MG63 (cell line): Measurements from ENCODE around the gene ACE. TPM values are rescaled to one million over a fixed set of nuclear protein-coding genes. Genes with fewer than 3 reads are reported as not detected.

Source experiments
- DNase-seq: peaks from one replicate; pipeline ENCODE4 v3.0.0-alpha.2; 2020
- H3K27me3 ChIP-seq: fragments of 250-450 bp; sonication (Bioruptor Pico); 2 replicates; pipeline ENCODE4 v1.5.1; 2020; ENCODE audit warnings: mild to moderate bottlenecking, moderate library complexity
- H3K36me3 ChIP-seq: fragments of 250-450 bp; sonication (Bioruptor Pico); 2 replicates; pipeline ENCODE4 v1.5.1; 2020; ENCODE audit warnings: mild to moderate bottlenecking, moderate library complexity
- H3K4me3 ChIP-seq: fragments of 250-450 bp; sonication (Bioruptor Pico); 2 replicates; pipeline ENCODE4 v1.5.1; 2020; ENCODE audit warnings: mild to moderate bottlenecking, moderate library complexity
- H3K9me3 ChIP-seq: fragments of 250-450 bp; sonication (Bioruptor Pico); 2 replicates; pipeline ENCODE4 v1.5.1; 2020; ENCODE audit warnings: mild to moderate bottlenecking, moderate library complexity
- total RNA-seq: library from RNA; depleted of rRNA; stranded (reverse); fragments of >200 nt; shearing (Covaris generic); gene quantifications from 2 replicates; pipeline ENCODE4 v1.2.3, GENCODE V29; 2014; ENCODE audit warnings: low replicate concordance; rRNA removed

Gene ACE
- 0.40 TPM in 1 of 2 replicates, not detected in the other for total RNA-seq

DNA sequence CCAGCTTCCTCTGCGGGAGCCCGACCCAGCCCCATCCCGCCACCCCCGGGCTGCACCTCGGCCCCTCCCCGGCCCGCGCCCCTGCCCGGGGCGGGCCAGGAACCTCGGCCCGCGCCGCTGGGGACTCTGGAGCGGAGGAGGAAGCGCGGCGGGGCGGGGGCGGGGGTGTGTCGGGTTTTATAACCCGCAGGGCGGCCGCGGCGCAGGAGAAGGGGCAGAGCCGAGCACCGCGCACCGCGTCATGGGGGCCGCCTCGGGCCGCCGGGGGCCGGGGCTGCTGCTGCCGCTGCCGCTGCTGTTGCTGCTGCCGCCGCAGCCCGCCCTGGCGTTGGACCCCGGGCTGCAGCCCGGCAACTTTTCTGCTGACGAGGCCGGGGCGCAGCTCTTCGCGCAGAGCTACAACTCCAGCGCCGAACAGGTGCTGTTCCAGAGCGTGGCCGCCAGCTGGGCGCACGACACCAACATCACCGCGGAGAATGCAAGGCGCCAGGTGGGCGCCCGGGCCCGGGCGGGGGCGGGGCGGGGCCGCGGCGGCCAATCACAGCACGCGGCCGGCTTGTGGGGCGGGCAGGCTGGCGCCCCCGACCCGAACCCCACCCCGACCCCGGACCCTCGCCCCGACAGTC, at the start of gene ACE:
TSS of gene ACE (plus strand) at position 208 of the 626 bp plus-strand sequence. CDS start at position 242, 34 bp downstream.
- DNase-seq, result peak; percentile 41
- Histone ChIP-seq H3K36me3 (no peaks in the 10 kb centered on the region), H3K9me3 (no peaks in the 10 kb centered on the region), H3K27me3 (peaks cover 6% of the 10 kb centered on the region; the same call in 1 of the 2 replicates), H3K4me3 (peak within 1 kb of the TSS; percentile 34)

DNA sequence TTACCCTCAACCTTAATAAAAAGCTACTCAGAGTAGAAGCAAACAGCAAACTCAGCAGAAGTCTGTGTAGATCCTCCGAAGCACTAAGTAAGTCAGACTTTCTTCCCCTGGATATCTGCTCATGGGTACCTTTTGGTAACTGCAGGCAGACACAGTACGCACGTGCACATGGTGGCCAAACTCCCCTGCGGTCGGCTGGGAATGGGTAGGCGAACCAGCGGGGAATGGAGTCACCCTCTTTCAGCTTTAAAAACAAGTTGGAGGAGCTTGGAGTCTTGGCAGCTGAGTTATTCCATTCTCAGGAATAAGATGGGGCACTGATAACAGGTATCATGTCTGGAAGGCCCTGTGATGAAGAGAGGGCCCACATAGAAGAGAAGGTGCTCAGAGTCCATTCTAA, 47.1 kb upstream of the ACE start:
- H3K36me3 ChIP-seq, result peaks cover 24% of the 10 kb centered on the region
- no peaks in the 10 kb centered on the region for H3K27me3 ChIP-seq
- no peak for DNase-seq

DNA sequence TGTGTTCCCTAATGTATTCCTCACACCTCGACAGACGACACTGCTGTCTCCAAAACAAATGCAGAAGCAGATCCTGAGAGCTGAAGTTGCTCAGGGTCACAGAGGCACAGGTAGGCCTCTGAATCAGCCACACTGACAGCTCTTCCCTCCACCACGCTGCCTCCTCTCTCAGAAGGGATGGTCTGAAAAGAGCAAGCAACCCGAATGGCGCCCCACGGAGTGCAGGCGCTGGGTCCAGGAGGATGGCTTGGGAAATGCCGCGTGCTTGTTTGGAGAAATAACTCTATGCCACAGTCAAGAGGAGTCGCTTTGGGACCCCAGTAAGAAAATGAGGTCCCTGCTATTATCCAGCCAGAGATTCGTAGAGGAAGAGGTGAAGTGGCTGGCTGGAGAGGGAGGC, 46.6 kb upstream of the ACE start:
- no peak for DNase-seq
- no peaks in the 10 kb centered on the region for H3K9me3 ChIP-seq

More for the DNA sequence above, 47.1 kb upstream of the ACE start:
- Histone ChIP-seq H3K4me3 (no peak overlapping the region), H3K9me3 (no peaks in the 10 kb centered on the region)

GRCh38 chr17:63431618-63431938, 45.3 kb upstream of the ACE start:
- Histone ChIP-seq H3K4me3 (no peak overlapping the region), H3K9me3 (no peaks in the 10 kb centered on the region), H3K36me3 (peaks cover 41% of the 10 kb centered on the region), H3K27me3 (no peaks in the 10 kb centered on the region)
- no peak for DNase-seq

More for the DNA sequence above, 46.6 kb upstream of the ACE start:
- H3K4me3 ChIP-seq, result no peak overlapping the region
- no peaks in the 10 kb centered on the region for H3K27me3 ChIP-seq
- H3K36me3 ChIP-seq, result peaks cover 28% of the 10 kb centered on the region

DNA sequence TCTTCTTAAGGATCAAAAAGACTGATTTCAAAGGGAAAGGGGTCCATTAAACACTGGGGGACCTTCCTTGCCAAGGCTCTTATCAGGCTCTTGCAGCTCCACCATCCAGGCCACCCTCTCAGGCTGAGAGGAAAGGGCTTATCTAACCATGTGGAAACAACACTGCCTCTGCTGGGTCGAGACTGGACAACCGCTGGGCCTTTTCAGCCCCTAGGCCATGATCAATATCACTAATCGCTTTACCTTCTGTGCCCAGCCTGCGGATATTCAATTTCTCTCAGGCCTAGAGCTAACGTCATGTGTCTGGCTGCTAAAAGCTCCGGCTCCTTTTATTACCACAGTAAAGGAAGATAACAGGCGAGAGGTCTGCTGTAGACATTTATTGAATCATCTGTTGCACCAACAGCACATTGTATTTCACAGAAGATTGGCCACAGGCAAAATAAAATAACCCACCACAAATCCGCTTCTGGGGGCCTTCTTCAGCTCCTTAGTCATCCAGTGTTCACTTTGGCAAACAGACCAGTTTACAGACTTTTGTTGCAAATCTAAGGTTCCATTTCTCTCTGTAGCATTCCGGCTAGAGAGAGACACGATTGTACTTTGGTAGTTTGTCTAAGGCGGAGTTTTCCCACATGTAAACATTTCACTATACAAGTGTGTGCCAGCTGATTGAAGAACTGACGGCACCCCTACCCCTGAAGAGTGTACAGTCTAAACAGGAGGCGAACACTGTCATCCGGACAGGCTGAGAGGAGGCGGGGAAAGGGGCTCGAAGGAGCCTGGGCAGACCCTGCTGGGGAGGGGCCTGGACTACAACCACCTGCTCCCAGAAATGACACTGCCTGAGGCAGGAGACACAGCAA, 44.7 kb upstream of the ACE start:
- Histone ChIP-seq H3K27me3 (no peaks in the 10 kb centered on the region), H3K4me3 (no peak overlapping the region), H3K36me3 (peaks cover 46% of the 10 kb centered on the region), H3K9me3 (no peaks in the 10 kb centered on the region)
- no peak for DNase-seq

GRCh38 chr17:63433746-63434591, 42.9 kb upstream of the ACE start:
- Histone ChIP-seq H3K4me3 (no peak overlapping the region), H3K9me3 (no peaks in the 10 kb centered on the region), H3K36me3 (peaks cover 47% of the 10 kb centered on the region), H3K27me3 (no peaks in the 10 kb centered on the region)
- peak; percentile 93 for DNase-seq

DNA sequence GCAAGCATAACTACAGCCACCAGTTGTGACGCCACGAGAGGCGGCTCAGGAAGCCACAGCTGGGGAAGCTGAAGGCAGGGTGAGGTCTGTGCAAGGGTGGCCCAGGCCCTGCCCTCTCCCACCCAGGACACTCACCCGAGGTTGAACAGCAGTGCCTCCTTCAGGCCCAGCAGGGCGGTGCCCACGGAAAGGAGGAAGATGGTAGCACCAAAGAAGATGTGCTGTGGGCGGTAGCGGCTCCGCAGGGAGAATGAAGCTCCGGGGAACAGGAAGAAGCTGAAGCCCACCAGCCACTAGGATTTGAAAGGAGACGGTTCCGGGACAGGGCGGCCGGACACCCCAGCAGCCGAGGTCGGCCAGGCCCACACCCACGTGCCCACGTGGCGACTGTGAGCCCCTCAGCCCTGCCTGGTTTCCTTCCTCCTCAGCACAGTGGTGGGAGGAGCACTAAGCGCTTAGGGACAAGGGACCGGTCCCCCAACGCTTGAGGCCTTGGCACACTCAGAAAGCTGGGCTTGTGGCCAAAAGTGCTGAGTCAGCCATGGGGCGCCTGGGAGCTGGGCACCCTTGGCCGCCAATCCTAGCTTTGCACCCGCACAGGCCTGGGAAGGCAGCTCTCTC, 41.8 kb upstream of the ACE start:
- Histone ChIP-seq H3K27me3 (no peaks in the 10 kb centered on the region), H3K4me3 (no peak overlapping the region), H3K9me3 (no peaks in the 10 kb centered on the region), H3K36me3 (peaks cover 47% of the 10 kb centered on the region)
- peak; percentile 62 for DNase-seq

DNA sequence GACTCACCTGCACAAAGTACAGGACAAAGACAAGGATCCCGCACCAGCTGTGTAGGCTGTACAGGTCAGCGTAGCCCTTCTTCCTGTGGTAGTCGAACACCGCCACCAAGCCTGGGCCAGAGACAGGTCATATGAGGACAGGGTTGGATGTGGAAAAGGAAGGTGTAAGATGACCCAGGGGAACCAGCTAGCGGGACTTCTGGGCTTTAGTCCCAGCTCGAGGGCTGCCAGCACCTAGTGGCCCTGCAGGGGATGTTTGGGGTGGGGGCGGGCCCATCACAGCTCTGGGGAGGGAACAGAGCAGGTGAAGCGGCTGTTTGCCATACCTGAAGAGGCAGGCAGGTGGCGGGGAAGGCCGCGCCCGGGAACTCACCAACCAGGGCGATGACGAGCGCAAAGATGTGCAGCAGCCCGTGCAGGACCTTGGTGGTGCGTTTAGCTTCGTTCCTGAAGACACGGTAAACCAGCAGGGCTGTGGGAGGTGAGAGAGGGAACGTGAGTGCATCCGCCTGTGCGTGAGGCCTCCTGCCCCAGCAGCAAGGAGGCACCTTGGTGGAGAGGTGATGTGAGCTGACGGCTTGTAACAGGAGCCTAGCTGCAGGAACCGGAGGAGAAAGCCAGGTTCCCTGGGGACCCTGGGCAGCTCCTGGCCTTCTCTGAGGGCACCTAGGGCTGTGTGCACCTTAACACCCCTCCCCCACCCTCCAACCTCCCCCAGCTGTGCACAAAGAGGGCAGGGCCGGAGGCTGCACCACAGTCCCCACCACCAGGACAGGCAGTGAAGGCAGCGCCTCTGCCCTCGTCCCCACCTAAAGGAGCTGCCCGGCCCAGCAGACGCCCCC, 41.0 kb upstream of the ACE start:
- no peak for DNase-seq
- Histone ChIP-seq H3K27me3 (no peaks in the 10 kb centered on the region), H3K4me3 (no peak overlapping the region), H3K9me3 (no peaks in the 10 kb centered on the region), H3K36me3 (peaks cover 47% of the 10 kb centered on the region)

GRCh38 chr17:63436523-63437110, 40.2 kb upstream of the ACE start:
- Histone ChIP-seq H3K9me3 (no peaks in the 10 kb centered on the region), H3K4me3 (no peak overlapping the region), H3K36me3 (peaks cover 47% of the 10 kb centered on the region), H3K27me3 (no peaks in the 10 kb centered on the region)
- DNase-seq, result no peak

- no peak overlapping the region for H3K4me3 ChIP-seq
- peaks cover 40% of the 10 kb centered on the region for H3K36me3 ChIP-seq
- no peaks in the 10 kb centered on the region for H3K9me3 ChIP-seq
- no peaks in the 10 kb centered on the region for H3K27me3 ChIP-seq
- DNase-seq, result no peak
Observed at GRCh38 chr17:63437287-63438091, 39.4 kb upstream of the ACE start.

- Histone ChIP-seq H3K36me3 (peaks cover 35% of the 10 kb centered on the region), H3K27me3 (no peaks in the 10 kb centered on the region), H3K4me3 (no peak overlapping the region), H3K9me3 (no peaks in the 10 kb centered on the region)
- DNase-seq, result no peak
Observed at GRCh38 chr17:63438092-63439051, 38.5 kb upstream of the ACE start.

DNA sequence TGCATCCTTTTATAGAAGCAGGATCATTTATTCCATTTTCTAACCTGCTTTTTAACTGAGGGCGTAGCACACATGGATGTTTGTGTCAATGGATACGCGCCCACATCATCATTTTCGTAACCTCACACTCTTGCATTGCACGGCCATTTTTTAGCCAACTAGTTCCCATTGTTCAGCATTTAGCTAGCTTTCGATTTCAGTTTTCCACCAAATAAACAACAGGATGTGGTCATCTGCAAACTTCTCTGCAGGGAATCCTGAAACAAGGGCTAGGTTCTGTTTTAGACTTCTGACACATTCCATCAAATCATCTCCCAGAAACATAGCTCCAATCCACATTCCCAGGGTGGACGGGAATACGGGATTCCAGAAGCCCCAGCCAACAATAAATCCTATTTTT, 37.2 kb upstream of the ACE start:
- no peak overlapping the region for H3K4me3 ChIP-seq
- DNase-seq, result no peak
- peaks cover 27% of the 10 kb centered on the region for H3K36me3 ChIP-seq
- H3K9me3 ChIP-seq, result no peaks in the 10 kb centered on the region
- H3K27me3 ChIP-seq, result no peaks in the 10 kb centered on the region

DNA sequence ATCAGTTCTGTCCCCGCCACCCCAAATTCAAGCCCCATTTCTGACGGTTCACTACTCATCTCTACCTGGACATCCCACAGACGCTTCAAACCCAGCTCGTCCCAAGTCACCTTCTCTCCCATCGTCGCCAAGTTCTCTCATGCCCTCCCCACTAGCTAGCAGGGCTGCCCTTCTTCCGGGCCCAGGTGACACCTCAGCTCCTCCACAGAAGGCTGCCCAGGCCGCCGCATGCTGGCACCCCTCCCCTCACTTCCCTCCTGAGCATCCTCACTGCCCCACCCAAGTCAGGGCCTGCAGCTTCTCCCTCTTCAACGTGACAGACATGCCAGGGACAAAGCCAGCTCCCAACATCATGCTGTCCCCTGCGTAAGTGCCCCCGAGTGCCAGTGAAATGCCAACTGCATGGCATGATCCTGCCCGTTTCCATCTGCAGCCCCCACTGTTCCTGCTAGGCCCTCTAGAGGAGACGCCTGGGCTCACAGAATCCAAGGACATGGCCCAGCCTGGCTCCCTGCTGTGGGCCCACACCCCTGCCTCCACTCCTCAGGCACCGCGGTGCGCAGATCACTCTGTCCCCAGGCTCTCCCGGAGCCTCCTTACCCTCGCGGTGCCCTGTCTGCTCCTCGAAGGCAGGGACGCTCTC, 36.6 kb upstream of the ACE start:
- no peaks in the 10 kb centered on the region for H3K9me3 ChIP-seq
- H3K36me3 ChIP-seq, result peaks cover 23% of the 10 kb centered on the region
- DNase-seq, result no peak
- H3K4me3 ChIP-seq, result no peak overlapping the region
- H3K27me3 ChIP-seq, result no peaks in the 10 kb centered on the region
